ENCODE data around the gene HS3ST2. TPM values are rescaled to one million over a fixed set of nuclear protein-coding genes. Genes with fewer than 3 reads are reported as not detected.

Gene HS3ST2
- total RNA-seq, 1 experiment from 2014 or later, result not detected

DNA sequence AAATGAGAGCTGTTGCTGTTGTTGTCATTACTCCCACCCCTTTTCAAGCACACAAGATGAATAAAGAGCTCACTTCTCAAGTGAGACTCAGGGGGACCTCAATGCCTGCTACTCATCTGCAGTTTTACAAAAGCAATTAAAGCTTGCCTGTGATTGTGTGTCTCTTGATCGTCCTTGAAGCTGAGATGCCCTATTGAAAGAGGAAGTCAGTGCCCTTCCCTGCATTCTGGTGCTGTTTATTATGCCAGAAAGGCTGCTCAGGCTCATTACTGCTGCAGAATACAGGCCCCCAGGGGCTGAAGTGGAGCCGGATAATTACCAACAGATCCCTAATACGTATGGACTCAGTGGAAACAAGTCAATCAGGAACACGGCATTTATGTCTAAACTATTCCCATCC is 147.2 kb downstream of the HS3ST2 start:
- POLR2A ChIA-PET, result no interaction called here
- no peak overlapping the region for H3K27ac Mint-ChIP-seq (ENCODE audit: unreplicated experiment)

GRCh38 chr16:22962905-22963304 is 148.9 kb downstream of the HS3ST2 start:
- Mint-ChIP-seq H3K27ac (ENCODE audit: unreplicated experiment) (no peak overlapping the region), H3K4me1 (ENCODE audit: low read depth, unreplicated experiment) (no peaks in the 10 kb centered on the region), H3K9me3 (ENCODE audit: unreplicated experiment) (no peaks in the 10 kb centered on the region), H3K36me3 (ENCODE audit: insufficient read depth, unreplicated experiment) (no peaks in the 10 kb centered on the region), H3K4me3 (ENCODE audit: unreplicated experiment) (no peak overlapping the region), H3K27me3 (ENCODE audit: insufficient read depth, unreplicated experiment) (peaks cover 3% of the 10 kb centered on the region)
- Histone ChIP-seq H3K4me3 (ENCODE audit: low read depth, low read length) (no peak overlapping the region), H3K36me3 (ENCODE audit: control insufficient read depth, insufficient read depth, low read length) (no peaks in the 10 kb centered on the region), H3K9me3 (no peaks in the 10 kb centered on the region), H3K27me3 (replicated peaks; ENCODE audit: control insufficient read depth, insufficient read depth, low read length) (no peaks in the 10 kb centered on the region), H3K4me1 (no peaks in the 10 kb centered on the region)
- ChIA-PET POLR2A (no interaction called here), CTCF (no interaction called here)
- no TSS peak for BruUV-seq (replicated peaks)
- no peak for TF ChIP-seq CTCF (IDR thresholded peaks at IDR 0.05; ENCODE audit: insufficient read depth in 1 of 2, low read depth in 1 of 2, low read length in 1 of 2, severe bottlenecking in 1 of 2, unreplicated experiment in 1 of 2)
- intact Hi-C loops (cut with micrococcal nuclease; ENCODE audit: unreplicated experiment), result no loop called here
- DNase-seq, result no peak

More for the DNA sequence above, 147.2 kb downstream of the HS3ST2 start:
- CTCF ChIA-PET, result no interaction called here
- no peak for TF ChIP-seq CTCF (IDR thresholded peaks at IDR 0.05; ENCODE audit: insufficient read depth in 1 of 2, low read depth in 1 of 2, low read length in 1 of 2, severe bottlenecking in 1 of 2, unreplicated experiment in 1 of 2)
- intact Hi-C loops (cut with micrococcal nuclease; ENCODE audit: unreplicated experiment), result no loop called here
- no peaks in the 10 kb centered on the region for H3K4me1 ChIP-seq
- no peak overlapping the region for H3K4me3 Mint-ChIP-seq (ENCODE audit: unreplicated experiment)
- no peaks in the 10 kb centered on the region for H3K9me3 ChIP-seq
- H3K4me3 ChIP-seq (ENCODE audit: low read depth, low read length), result no peak overlapping the region
- H3K4me1 Mint-ChIP-seq (ENCODE audit: low read depth, unreplicated experiment), result no peaks in the 10 kb centered on the region
- peaks cover 3% of the 10 kb centered on the region for H3K27me3 Mint-ChIP-seq (ENCODE audit: insufficient read depth, unreplicated experiment)
- no peak for DNase-seq
- H3K27me3 ChIP-seq (replicated peaks; ENCODE audit: control insufficient read depth, insufficient read depth, low read length), result no peaks in the 10 kb centered on the region
- no peaks in the 10 kb centered on the region for H3K9me3 Mint-ChIP-seq (ENCODE audit: unreplicated experiment)
- H3K36me3 Mint-ChIP-seq (ENCODE audit: insufficient read depth, unreplicated experiment), result no peaks in the 10 kb centered on the region
- BruUV-seq (replicated peaks), result no TSS peak
- H3K36me3 ChIP-seq (ENCODE audit: control insufficient read depth, insufficient read depth, low read length), result no peaks in the 10 kb centered on the region

Measured in Caco-2 (cell line).